ENCODE data around the gene LCN2. TPM values are rescaled to one million over a fixed set of nuclear protein-coding genes. Genes with fewer than 3 reads are reported as not detected.

LCN2 gene
- total and polyA plus RNA-seq, 9 of the 15 experiments (the other 6 are each of a cell fraction or from before 2014, with no cell fraction given), result 0.10 to 1.2 (median 0.44) TPM; not detected in 1

DNA sequence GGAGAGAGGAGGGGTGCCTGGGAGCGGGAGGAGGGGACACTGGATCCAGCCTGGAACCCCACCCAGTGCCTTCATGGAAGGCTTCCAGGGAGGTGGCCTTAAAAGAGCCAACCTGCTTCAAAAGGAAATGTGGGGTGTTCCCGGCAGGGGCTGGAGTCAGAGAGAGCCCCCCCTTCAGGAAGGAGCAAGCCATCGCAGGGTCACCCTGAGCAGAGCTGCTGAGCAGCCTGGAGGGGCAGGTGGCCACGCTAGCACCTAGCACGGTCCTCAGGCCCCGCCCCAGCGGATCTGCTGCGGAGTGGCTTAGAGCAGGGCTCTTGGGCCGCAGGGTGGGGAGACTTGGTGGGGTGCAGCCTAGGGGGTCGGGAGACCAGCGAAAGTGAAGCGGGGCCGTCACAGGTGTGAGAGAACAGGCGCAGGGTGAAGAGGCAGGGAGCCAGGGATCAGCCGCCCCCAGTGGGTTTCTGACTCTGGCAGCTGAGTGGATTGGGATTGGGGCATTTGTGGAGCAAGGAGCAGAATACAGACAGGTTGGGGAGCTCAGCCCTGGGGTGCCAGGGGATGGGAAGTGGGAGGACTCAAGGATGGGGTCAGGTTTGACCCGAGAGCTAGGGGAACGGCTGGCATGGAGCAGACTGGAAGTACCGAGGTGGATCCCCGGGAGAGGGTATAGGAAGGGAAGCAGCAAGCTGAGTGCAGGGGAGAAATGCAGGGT lies 1.5 kb downstream of the LCN2 start (continued):
- no peak for TF ChIP-seq GABPA (tag; conservative IDR thresholded peaks at IDR 0.05; ENCODE audit: low read depth)
- no peak for TF ChIP-seq TEAD1 (CRISPR knock-in tag; IDR thresholded peaks at IDR 0.05)
- no peak for TF ChIP-seq FOXK2 (conservative IDR thresholded peaks at IDR 0.05 in 1 of 2, IDR thresholded peaks at IDR 0.05 in 1 of 2; ENCODE audit: low read depth in 2 of 2)
- TF ChIP-seq RBM14 (IDR thresholded peaks at IDR 0.05; ENCODE audit: borderline replicate concordance, insufficient read depth, low read depth, low read length), result 0 out of 2 replicates have a peak, but pooled peaks have one; percentile 43
- TF ChIP-seq TGIF2 (CRISPR knock-in tag; IDR thresholded peaks at IDR 0.05), result no peak
- TF ChIP-seq ZNF699 (CRISPR knock-in tag; IDR thresholded peaks at IDR 0.05; ENCODE audit: insufficient replicate concordance), result no peak
- TF ChIP-seq ARNT (IDR thresholded peaks at IDR 0.05), result no peak
- TF ChIP-seq ELF4 (CRISPR knock-in tag; IDR thresholded peaks at IDR 0.05), result no peak
- TF ChIP-seq ZNF24 (IDR thresholded peaks at IDR 0.05), result no peak
- TF ChIP-seq MTA1 (IDR thresholded peaks at IDR 0.05; ENCODE audit: borderline replicate concordance), result peak; percentile 38; the same call in 1 of the 2 replicates
- TF ChIP-seq TRIM28 (IDR thresholded peaks at IDR 0.05), result 0 out of 2 replicates have a peak, but pooled peaks have one; percentile 72
- TF ChIP-seq SETDB1 (IDR thresholded peaks at IDR 0.05; ENCODE audit: low read length), result no peak
- TF ChIP-seq SREBF2 (CRISPR knock-in tag; IDR thresholded peaks at IDR 0.05), result no peak
- TF ChIP-seq MTA2 (IDR thresholded peaks at IDR 0.05; ENCODE audit: low read depth), result no peak
- peak; percentile 46; the same call in 1 of the 2 replicates for TF ChIP-seq KLF1 (tag; IDR thresholded peaks at IDR 0.05)
- peak in 1 of 2 experiments; percentile 57; a peak in 2 of 4 replicates for TF ChIP-seq RAD21 (CRISPR knock-in tag; conservative IDR thresholded peaks at IDR 0.05 in 1 of 2, IDR thresholded peaks at IDR 0.05 in 1 of 2)
- no peak for TF ChIP-seq POU5F1 (IDR thresholded peaks at IDR 0.05; ENCODE audit: borderline replicate concordance, low read depth, low read length, partially characterized antibody)
- TF ChIP-seq KAT8 (IDR thresholded peaks at IDR 0.05; ENCODE audit: low read depth), result no peak
- TF ChIP-seq, protein P1, sequence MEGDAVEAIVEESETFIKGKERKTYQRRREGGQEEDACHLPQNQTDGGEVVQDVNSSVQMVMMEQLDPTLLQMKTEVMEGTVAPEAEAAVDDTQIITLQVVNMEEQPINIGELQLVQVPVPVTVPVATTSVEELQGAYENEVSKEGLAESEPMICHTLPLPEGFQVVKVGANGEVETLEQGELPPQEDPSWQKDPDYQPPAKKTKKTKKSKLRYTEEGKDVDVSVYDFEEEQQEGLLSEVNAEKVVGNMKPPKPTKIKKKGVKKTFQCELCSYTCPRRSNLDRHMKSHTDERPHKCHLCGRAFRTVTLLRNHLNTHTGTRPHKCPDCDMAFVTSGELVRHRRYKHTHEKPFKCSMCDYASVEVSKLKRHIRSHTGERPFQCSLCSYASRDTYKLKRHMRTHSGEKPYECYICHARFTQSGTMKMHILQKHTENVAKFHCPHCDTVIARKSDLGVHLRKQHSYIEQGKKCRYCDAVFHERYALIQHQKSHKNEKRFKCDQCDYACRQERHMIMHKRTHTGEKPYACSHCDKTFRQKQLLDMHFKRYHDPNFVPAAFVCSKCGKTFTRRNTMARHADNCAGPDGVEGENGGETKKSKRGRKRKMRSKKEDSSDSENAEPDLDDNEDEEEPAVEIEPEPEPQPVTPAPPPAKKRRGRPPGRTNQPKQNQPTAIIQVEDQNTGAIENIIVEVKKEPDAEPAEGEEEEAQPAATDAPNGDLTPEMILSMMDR (IDR thresholded peaks at IDR 0.05 in 2 of 3, conservative IDR thresholded peaks at IDR 0.05 in 1 of 3; ENCODE audit: insufficient read depth in 2 of 3, low read depth in 1 of 3, low read length in 3 of 3), result peak; percentile 97 to 99 (median 97)
- TF ChIP-seq ATF3 (IDR thresholded peaks at IDR 0.05), result no peak
- 0 out of 2 replicates have a peak, but pooled peaks have one; percentile 31 for TF ChIP-seq ATF3 (CRISPR knock-in tag; conservative IDR thresholded peaks at IDR 0.05)
- TF ChIP-seq MAZ (CRISPR knock-in tag; conservative IDR thresholded peaks at IDR 0.05 in 1 of 2, IDR thresholded peaks at IDR 0.05 in 1 of 2), result peak; percentile 54 to 92; a peak in 3 of 4 replicates
- no peak for TF ChIP-seq ZNF668 (CRISPR knock-in tag; IDR thresholded peaks at IDR 0.05)
- TF ChIP-seq PPARD (CRISPR knock-in tag; IDR thresholded peaks at IDR 0.05), result no peak
- TF ChIP-seq TSC22D4 (tag; IDR thresholded peaks at IDR 0.05), result no peak
